Mucosa of descending colon (tissue), 3 donors: Measurements from ENCODE around the gene NOVA2. TPM values are rescaled to one million over a fixed set of nuclear protein-coding genes. Genes with fewer than 3 reads are reported as not detected.

Experiments
- ATAC-seq: fragments of 200-7000 bp; cut with Tn5 transposase; one replicate; pipeline ENCODE4 v1.9.1; 2020; ENCODE audit warnings: mild to moderate bottlenecking, moderate library complexity
- DNase-seq, 3 donors: peaks; one replicate each; pipeline ENCODE4 v3.0.0-alpha.2; 2020
- H3K36me3 ChIP-seq: fragments of 200-600 bp; one replicate; pipeline ENCODE4 v1.8.0; 2021; ENCODE audit warnings: low read depth, mild to moderate bottlenecking
- H3K4me1 ChIP-seq: fragments of 200-600 bp; one replicate; pipeline ENCODE4 v1.8.0; 2021; ENCODE audit warnings: low read depth, mild to moderate bottlenecking
- H3K4me3 ChIP-seq: fragments of 200-600 bp; one replicate; pipeline ENCODE4 v1.8.0; 2021; ENCODE audit warnings: mild to moderate bottlenecking
- H3K9me3 ChIP-seq: fragments of 200-600 bp; one replicate; pipeline ENCODE4 v1.8.0; 2021; ENCODE audit warnings: mild to moderate bottlenecking
- CTCF ChIP-seq: fragments of 200-600 bp; IDR thresholded peaks from one replicate; pipeline ENCODE4 v1.8.0; 2022; ENCODE audit warnings: antibody characterized with exemption, mild to moderate bottlenecking
- intact Hi-C, 2 donors: fragments of 100-400 bp; cut with DNase I in 1 of 2; cut with micrococcal nuclease in 1 of 2; formaldehyde crosslinking; loops; one replicate each; pipeline versions ENCODE4 v1.11.0 to v1.11.1; 2022; cut with DNase I, micrococcal nuclease
- total RNA-seq, 3 donors: library from RNA; stranded (reverse); fragmentation: NEBNext Ultra II Directional in 2 of 3; extraction: Animal tissue kit (Norgen Biotek cat#: 25700) in 2 of 3; gene quantifications; one replicate each; pipeline versions ENCODE4 v1.2.1 to v1.2.4, GENCODE V29; 2021 to 2023
- donor health status: DM: no; HTN: no; CAD: no; lungs with moderate emphysema.
- donor health status: DM: no; HTN: no; CAD: no.
- donor health status: DM: no; HTN: yes; CAD: no.

Gene NOVA2
- total RNA-seq, 3 donors from 2014 or later, result 0.55 to 3.0 (median 1.3) TPM

GRCh38 chr19:45935267-45935666 is 38.4 kb downstream of the NOVA2 start:
- Histone ChIP-seq H3K9me3 (no peaks in the 10 kb centered on the region), H3K4me1 (no peaks in the 10 kb centered on the region), H3K4me3 (no peak overlapping the region), H3K36me3 (no peaks in the 10 kb centered on the region)
- intact Hi-C loops, result no loop called here
- DNase-seq (peak in 1 of 3 donors; percentile 34), ATAC-seq (no peak)
- no peak for TF ChIP-seq CTCF

GRCh38 chr19:45934551-45935230 is 39.0 kb downstream of the NOVA2 start:
- Histone ChIP-seq H3K4me3 (no peak overlapping the region), H3K4me1 (no peaks in the 10 kb centered on the region), H3K9me3 (no peaks in the 10 kb centered on the region), H3K36me3 (no peaks in the 10 kb centered on the region)
- ATAC-seq (no peak), DNase-seq (peak in 1 of 3 donors; percentile 32)
- intact Hi-C loops, result no loop called here
- TF ChIP-seq CTCF, result no peak

- ATAC-seq (no peak), DNase-seq (peak in 1 of 3 donors; percentile 17)
- no peak overlapping the region for H3K4me3 ChIP-seq
- intact Hi-C loops, result no loop called here
- H3K9me3 ChIP-seq, result no peaks in the 10 kb centered on the region
- no peaks in the 10 kb centered on the region for H3K36me3 ChIP-seq
- no peak for TF ChIP-seq CTCF
- H3K4me1 ChIP-seq, result no peaks in the 10 kb centered on the region
These were observed 39.9 kb downstream of the NOVA2 start for GRCh38 chr19:45933759-45934158.

- DNase-seq, result no peak
- Histone ChIP-seq H3K4me3 (no peak overlapping the region), H3K9me3 (no peaks in the 10 kb centered on the region), H3K36me3 (no peaks in the 10 kb centered on the region), H3K4me1 (peaks cover 3% of the 10 kb centered on the region)
- TF ChIP-seq CTCF, result no peak
- intact Hi-C loops, result no loop called here
- no peak for ATAC-seq
These were observed 42.6 kb downstream of the NOVA2 start for GRCh38 chr19:45931055-45931454.

- ATAC-seq (no peak), DNase-seq (no peak)
- Histone ChIP-seq H3K36me3 (no peaks in the 10 kb centered on the region), H3K4me3 (no peak overlapping the region), H3K9me3 (no peaks in the 10 kb centered on the region), H3K4me1 (peaks cover 3% of the 10 kb centered on the region)
- no peak for TF ChIP-seq CTCF
- intact Hi-C loops, result no loop called here
These were observed 44.4 kb downstream of the NOVA2 start for GRCh38 chr19:45929247-45929646.
